Measurements from ENCODE around the gene ZCCHC7. TPM values are rescaled to one million over a fixed set of nuclear protein-coding genes. Genes with fewer than 3 reads are reported as not detected.

The ZCCHC7 gene
- total and polyA plus RNA-seq, 9 of the 15 experiments (the other 6 are each of a cell fraction or from before 2014, with no cell fraction given) = 34.1 to 68.9 (median 48.8) TPM

GRCh38 chr9:37259951-37260350, 139.6 kb downstream of the ZCCHC7 start (continued):
- TF ChIP-seq CUX1 (CRISPR knock-in tag; IDR thresholded peaks at IDR 0.05) (no peak), L3MBTL2 (IDR thresholded peaks at IDR 0.05) (no peak), ETS2 (tag; IDR thresholded peaks at IDR 0.05; ENCODE audit: borderline replicate concordance, poor library complexity, severe bottlenecking) (no peak), EP400 (IDR thresholded peaks at IDR 0.05) (no peak), C11orf30 (IDR thresholded peaks at IDR 0.05; ENCODE audit: low read depth) (peak; percentile 84), FOXP4 (CRISPR knock-in tag; IDR thresholded peaks at IDR 0.05; ENCODE audit: borderline replicate concordance) (no peak), GABPB2 (CRISPR knock-in tag; conservative IDR thresholded peaks at IDR 0.05) (no peak), ZSCAN32 (CRISPR knock-in tag; IDR thresholded peaks at IDR 0.05) (no peak), SOX6 (IDR thresholded peaks at IDR 0.05) (no peak), MAFG (tag; conservative IDR thresholded peaks at IDR 0.05) (peak; percentile 70), MAFK (IDR thresholded peaks at IDR 0.05; ENCODE audit: low read length) (peak; percentile 51; the same call in 1 of the 2 replicates), ZC3H4 (CRISPR knock-in tag; IDR thresholded peaks at IDR 0.05; ENCODE audit: borderline replicate concordance) (no peak), ZNF384 (IDR thresholded peaks at IDR 0.05; ENCODE audit: low read depth, low read length) (no peak), MAFF (IDR thresholded peaks at IDR 0.05; ENCODE audit: low read length) (peak; percentile 71), TARDBP (IDR thresholded peaks at IDR 0.05) (no peak), ZNF217 (CRISPR knock-in tag; IDR thresholded peaks at IDR 0.05) (no peak)
- TF ChIP-seq, protein P1, sequence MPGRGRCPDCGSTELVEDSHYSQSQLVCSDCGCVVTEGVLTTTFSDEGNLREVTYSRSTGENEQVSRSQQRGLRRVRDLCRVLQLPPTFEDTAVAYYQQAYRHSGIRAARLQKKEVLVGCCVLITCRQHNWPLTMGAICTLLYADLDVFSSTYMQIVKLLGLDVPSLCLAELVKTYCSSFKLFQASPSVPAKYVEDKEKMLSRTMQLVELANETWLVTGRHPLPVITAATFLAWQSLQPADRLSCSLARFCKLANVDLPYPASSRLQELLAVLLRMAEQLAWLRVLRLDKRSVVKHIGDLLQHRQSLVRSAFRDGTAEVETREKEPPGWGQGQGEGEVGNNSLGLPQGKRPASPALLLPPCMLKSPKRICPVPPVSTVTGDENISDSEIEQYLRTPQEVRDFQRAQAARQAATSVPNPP (IDR thresholded peaks at IDR 0.05; ENCODE audit: borderline replicate concordance, insufficient read depth, insufficient read length) = no peak
